Suprapubic skin (tissue), 3 donors: Measurements from ENCODE around the gene SCN1A.

Source experiments
- CTCF ChIP-seq, 2 donors: fragments of 200-600 bp in 1 of 2; fragments of 450-650 bp in 1 of 2; sonication (generic) in 1 of 2; IDR thresholded peaks; one replicate each; pipeline ENCODE4 v1.5.1; 2016 to 2019; ENCODE audit warnings: antibody characterized with exemption in 2 of 2, mild to moderate bottlenecking in 1 of 2, moderate library complexity in 1 of 2
- POLR2A ChIP-seq, 2 donors: fragments of 450-650 bp; IDR thresholded peaks; one replicate each; pipeline ENCODE4 v1.6.1; 2017; ENCODE audit warnings: antibody characterized with exemption in 2 of 2, mild to moderate bottlenecking in 2 of 2, moderate library complexity in 2 of 2

DNA sequence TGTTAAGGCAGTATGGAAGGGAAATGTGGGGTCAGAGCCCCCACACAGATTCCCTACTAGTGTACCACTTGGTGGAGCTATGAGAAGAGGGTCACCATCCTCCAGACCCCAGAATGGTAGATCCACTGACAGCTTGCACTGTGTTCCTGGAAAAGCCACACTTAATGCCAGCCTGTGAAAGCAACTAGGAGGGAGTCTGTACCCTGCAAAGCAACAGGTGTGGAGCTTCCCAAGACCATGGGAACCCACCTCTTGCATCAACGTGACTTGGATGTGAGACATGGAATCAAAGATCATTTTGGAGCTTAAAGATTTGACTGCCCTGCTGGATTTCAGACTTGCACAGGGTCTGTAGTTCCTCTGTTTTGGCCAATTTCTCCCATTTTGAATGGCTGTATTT lies 10.8 kb upstream of the SCN1A start:
- TF ChIP-seq CTCF (IDR thresholded peaks at IDR 0.05), result no peak
- no peak for TF ChIP-seq POLR2A (IDR thresholded peaks at IDR 0.05)
